Ovary (tissue), 9 donors: ENCODE data around the gene OR52K1. TPM values are rescaled to one million over a fixed set of nuclear protein-coding genes. Genes with fewer than 3 reads are reported as not detected.

Source experiments
- DNase-seq, 5 donors: peaks; one replicate each; pipeline ENCODE4 v3.0.0-alpha.2; 2019 to 2020
- H3K27ac ChIP-seq, 2 donors: fragments of 200-600 bp; one replicate each; pipeline versions ENCODE4 v1.5.1 to v1.8.0; 2019 to 2022
- H3K27me3 ChIP-seq: fragments of 200-600 bp; one replicate; pipeline ENCODE4 v1.8.0; 2022
- H3K36me3 ChIP-seq: fragments of 200-600 bp; sonication (generic); one replicate; pipeline ENCODE4 v1.5.1; 2019
- H3K4me1 ChIP-seq: one replicate; pipeline ENCODE4 v1.8.1; 2013; ENCODE audit warnings: mild to moderate bottlenecking, moderate library complexity; ENCODE audit not compliant: insufficient read depth
- H3K4me3 ChIP-seq: fragments of 200-600 bp; sonication (generic); one replicate; pipeline ENCODE4 v1.5.1; 2017
- H3K9me3 ChIP-seq, 2 donors: fragments of 200-600 bp in 1 of 2; sonication (generic) in 1 of 2; one replicate each; pipeline versions ENCODE4 v1.5.1 to v1.8.1; 2013 to 2019; ENCODE audit warnings: mild to moderate bottlenecking in 1 of 2, moderate library complexity in 1 of 2
- EP300 ChIP-seq: sonication (generic); formaldehyde crosslinking; IDR thresholded peaks from one replicate; pipeline ENCODE4 v1.6.1; 2017; ENCODE audit warnings: antibody characterized with exemption
- POLR2A ChIP-seq: fragments of 450-650 bp; IDR thresholded peaks from one replicate; pipeline ENCODE4 v1.6.1; 2017; ENCODE audit warnings: antibody characterized with exemption, mild to moderate bottlenecking, moderate library complexity
- WGBS, 3 donors: extraction: QIAGEN DNeasy Blood & Tissue Kit in 1 of 3; methylation state at CpG; one replicate each; pipeline versions ENCODE4 v1.1.5 to v1.1.7; 2013 to 2017; 5-methylcytosine and 5-hydroxymethylcytosine counted together
- intact Hi-C, 4 donors: fragments of 100-400 bp; cut with DNase I; formaldehyde crosslinking; loops; one replicate each; pipeline versions ENCODE4 v1.11.0 to v1.15.1; 2022 to 2023
- polyA plus RNA-seq, 2 donors: library from polyadenylated mRNA; stranded (reverse); fragments of 200-250 nt in 1 of 2; fragments of 350-450 nt in 1 of 2; fragmentation: Illumina TruSeq in 1 of 2; extraction: RNeasy Lipid Tissue Mini Kit (QIAGEN cat#74804) in 1 of 2; gene quantifications; one replicate each; pipeline ENCODE4 v1.2.3, GENCODE V29; 2013 to 2014
- total RNA-seq, 7 donors: library from RNA; depleted of rRNA in 2 of 7; stranded (reverse); fragments of >200 nt in 2 of 7; fragmentation: NEBNext Ultra II Directional in 3 of 7; extraction: Animal tissue kit (Norgen Biotek cat#: 25700) in 3 of 7; gene quantifications; one replicate each; pipeline versions ENCODE4 v1.1.0 to v1.2.4, GENCODE V29; 2016 to 2023
- TF ChIP-seq, protein P1 (sequence below), 3 donors: fragments of 450-650 bp in 2 of 3; fragments of 200-600 bp in 1 of 3; IDR thresholded peaks; one replicate each; pipeline versions ENCODE4 v1.5.1 to v1.8.0; 2016 to 2022; ENCODE audit warnings: antibody characterized with exemption in 3 of 3, mild to moderate bottlenecking in 1 of 3
- donor health status: DM: no; HTN: no; CAD: no; lungs with moderate emphysema.
- donor health status: DM: no; HTN: no; CAD: no.
- donor health status: Bipolar disorder and iron deficiency.
- donor health status: DM: yes; HTN: yes; CAD: no.
- donor health status: DM: no; HTN: no; CAD: no.
- donor health status: DM: yes; HTN: yes; CAD: no.

The OR52K1 gene
- total and polyA plus RNA-seq, 9 donors: 0.05 to 0.37 (median 0.29) TPM; not detected in 1

- no peaks in the 10 kb centered on the region for H3K9me3 ChIP-seq
- 82 to 88% (median 87%) methylated on average over 4 of the region's 4 CpGs for WGBS, 3 donors
- TF ChIP-seq EP300: no peak
- TF ChIP-seq, protein P1, sequence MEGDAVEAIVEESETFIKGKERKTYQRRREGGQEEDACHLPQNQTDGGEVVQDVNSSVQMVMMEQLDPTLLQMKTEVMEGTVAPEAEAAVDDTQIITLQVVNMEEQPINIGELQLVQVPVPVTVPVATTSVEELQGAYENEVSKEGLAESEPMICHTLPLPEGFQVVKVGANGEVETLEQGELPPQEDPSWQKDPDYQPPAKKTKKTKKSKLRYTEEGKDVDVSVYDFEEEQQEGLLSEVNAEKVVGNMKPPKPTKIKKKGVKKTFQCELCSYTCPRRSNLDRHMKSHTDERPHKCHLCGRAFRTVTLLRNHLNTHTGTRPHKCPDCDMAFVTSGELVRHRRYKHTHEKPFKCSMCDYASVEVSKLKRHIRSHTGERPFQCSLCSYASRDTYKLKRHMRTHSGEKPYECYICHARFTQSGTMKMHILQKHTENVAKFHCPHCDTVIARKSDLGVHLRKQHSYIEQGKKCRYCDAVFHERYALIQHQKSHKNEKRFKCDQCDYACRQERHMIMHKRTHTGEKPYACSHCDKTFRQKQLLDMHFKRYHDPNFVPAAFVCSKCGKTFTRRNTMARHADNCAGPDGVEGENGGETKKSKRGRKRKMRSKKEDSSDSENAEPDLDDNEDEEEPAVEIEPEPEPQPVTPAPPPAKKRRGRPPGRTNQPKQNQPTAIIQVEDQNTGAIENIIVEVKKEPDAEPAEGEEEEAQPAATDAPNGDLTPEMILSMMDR (IDR thresholded peaks at IDR 0.05): no peak
- TF ChIP-seq POLR2A: no peak
- no peak overlapping the region for H3K27ac ChIP-seq
- H3K36me3 ChIP-seq: no peaks in the 10 kb centered on the region
- H3K4me1 ChIP-seq: peaks cover 4% of the 10 kb centered on the region
- no peak for DNase-seq
- H3K4me3 ChIP-seq: no peak overlapping the region
- no peaks in the 10 kb centered on the region for H3K27me3 ChIP-seq
- intact Hi-C loops: loop anchor here in 2 of 4 donors (5.0 kb wide), 2 partner anchors 45 to 305 kb away; no protein-coding TSS in a partner anchor
These were observed 9.6 kb downstream of the OR52K1 start for GRCh38 chr11:4491878-4492606.

DNA sequence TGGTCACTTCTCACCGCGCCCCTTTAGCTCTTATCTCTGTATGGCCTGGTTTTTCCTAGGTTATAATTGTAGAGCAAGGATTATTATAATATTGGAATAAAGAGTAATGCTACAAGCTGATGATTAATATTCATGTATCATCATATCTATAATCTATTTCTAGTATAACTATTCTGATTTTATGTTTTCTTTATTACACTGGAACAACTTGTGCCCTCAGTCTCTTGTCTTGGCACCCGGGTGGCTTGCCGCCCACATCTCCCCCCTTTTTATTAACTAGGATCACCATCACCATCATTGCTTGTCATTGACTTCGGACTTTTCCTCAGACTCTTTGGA lies 11.0 kb downstream of the OR52K1 start:
- no peak for DNase-seq
- no peak overlapping the region for H3K27ac ChIP-seq
- WGBS, 3 donors: 38 to 43% (median 42%) methylated on average over 5 of the region's 5 CpGs
- peaks cover 8% of the 10 kb centered on the region for H3K4me1 ChIP-seq
- no peaks in the 10 kb centered on the region for H3K36me3 ChIP-seq
- no peak overlapping the region for H3K4me3 ChIP-seq
- intact Hi-C loops: loop anchor here in 2 of 4 donors (1.0 to 5.0 kb wide), 3 partner anchors 44 to 306 kb away; no protein-coding TSS in a partner anchor
- TF ChIP-seq EP300: no peak
- TF ChIP-seq POLR2A: no peak
- TF ChIP-seq, protein P1 (IDR thresholded peaks at IDR 0.05): peak in 1 of 3 donors; percentile 17
- no peaks in the 10 kb centered on the region for H3K27me3 ChIP-seq
- no peaks in the 10 kb centered on the region for H3K9me3 ChIP-seq

DNA sequence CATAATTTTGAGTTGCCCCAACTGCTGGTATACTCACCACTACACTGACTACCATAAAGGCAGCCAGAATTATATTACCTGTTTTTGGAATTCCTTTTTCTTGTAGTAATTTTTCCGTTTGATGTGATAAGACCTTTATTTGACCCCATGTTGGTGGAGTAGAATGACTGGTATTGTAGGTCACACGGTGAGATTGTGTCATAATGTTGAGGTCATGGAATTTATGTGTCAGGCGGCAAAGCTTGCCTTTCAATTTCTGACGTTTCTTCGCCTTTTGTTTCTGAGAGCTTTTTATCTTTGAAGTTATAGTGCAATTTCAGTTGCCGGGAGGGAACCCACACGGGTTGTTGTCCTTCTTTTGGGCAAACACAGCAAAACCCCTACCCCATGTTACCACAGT lies 13.0 kb downstream of the OR52K1 start:
- intact Hi-C loops: no loop called here
- peaks cover 8% of the 10 kb centered on the region for H3K4me1 ChIP-seq
- no peak for DNase-seq
- no peaks in the 10 kb centered on the region for H3K36me3 ChIP-seq
- no peaks in the 10 kb centered on the region for H3K27me3 ChIP-seq
- 73 to 82% (median 73%) methylated on average over 7 of the region's 7 CpGs for WGBS, 3 donors
- TF ChIP-seq POLR2A (no peak), EP300 (no peak)
- TF ChIP-seq, protein P1 (IDR thresholded peaks at IDR 0.05): no peak
- no peaks in the 10 kb centered on the region for H3K9me3 ChIP-seq
- H3K4me3 ChIP-seq: no peak overlapping the region
- H3K27ac ChIP-seq: no peak overlapping the region

DNA sequence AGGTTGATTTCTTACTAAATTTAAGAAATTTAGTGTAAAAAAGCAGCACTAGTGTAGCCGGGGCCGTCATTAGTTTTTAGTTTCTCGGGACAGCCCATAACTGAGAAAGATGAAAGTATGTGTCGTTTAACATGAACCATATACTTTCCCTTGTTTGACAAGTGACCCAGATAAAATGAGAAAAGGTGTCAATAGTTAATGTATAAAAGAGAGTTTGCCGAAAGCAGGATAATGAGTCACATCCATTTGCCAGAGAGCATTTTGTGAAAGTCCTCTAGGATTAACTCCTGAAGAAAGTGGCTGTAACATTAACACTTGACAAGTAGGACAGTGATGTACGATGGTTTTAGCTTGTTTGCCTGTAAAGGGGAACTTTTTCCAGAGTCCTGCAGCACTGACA lies 13.5 kb downstream of the OR52K1 start:
- Histone ChIP-seq H3K4me1 (peaks cover 8% of the 10 kb centered on the region), H3K9me3 (no peaks in the 10 kb centered on the region), H3K4me3 (no peak overlapping the region), H3K27ac (peak overlapping the region in 1 of 2 donors; percentile 8), H3K27me3 (no peaks in the 10 kb centered on the region), H3K36me3 (no peaks in the 10 kb centered on the region)
- 54 to 69% (median 67%) methylated on average over 6 of the region's 6 CpGs for WGBS, 3 donors
- no peak for DNase-seq
- no peak for TF ChIP-seq POLR2A
- TF ChIP-seq, protein P1 (IDR thresholded peaks at IDR 0.05): no peak
- TF ChIP-seq EP300: no peak
- intact Hi-C loops: no loop called here
